HG02798 (cell line): ENCODE results near the gene ARL4C.

ENCODE experiments used
- ATAC-seq: cut with Tn5 transposase; IDR thresholded peaks from one replicate; pipeline ENCODE4 v1.9.1; 2021; ENCODE audit warnings: mild to moderate bottlenecking; ENCODE audit not compliant: unreplicated experiment, poor library complexity

The ARL4C gene

DNA sequence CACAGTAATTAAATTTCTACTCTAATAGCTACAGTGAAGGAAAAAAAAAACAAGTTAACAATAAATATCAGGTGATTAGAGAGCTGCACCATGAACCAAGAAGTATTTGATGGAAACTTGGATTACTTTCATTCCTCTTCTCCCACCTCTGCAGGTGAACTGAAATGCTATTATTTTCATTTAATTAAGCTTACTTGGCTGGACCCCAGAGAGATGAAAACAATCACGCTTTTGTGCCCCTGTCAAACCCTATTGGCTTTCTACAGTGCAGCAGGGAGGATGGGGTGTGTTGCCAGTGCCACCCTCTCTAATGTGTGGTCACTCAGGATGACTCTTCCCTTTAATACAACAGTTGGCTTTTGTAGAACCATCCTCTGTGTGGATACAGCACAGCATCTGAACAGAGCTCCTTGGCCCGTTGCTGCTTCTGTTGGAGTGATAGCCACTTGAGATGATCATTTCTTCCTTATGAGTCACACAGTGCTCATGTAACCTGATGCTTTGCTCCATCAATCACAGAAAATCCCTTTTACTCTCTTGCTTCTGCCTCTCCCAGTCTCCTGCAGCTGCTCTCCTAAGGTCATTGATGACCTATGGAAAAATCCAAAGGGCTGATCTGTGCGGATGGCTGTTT is 5.5 kb upstream of the ARL4C start:
- ATAC-seq = no peak

DNA sequence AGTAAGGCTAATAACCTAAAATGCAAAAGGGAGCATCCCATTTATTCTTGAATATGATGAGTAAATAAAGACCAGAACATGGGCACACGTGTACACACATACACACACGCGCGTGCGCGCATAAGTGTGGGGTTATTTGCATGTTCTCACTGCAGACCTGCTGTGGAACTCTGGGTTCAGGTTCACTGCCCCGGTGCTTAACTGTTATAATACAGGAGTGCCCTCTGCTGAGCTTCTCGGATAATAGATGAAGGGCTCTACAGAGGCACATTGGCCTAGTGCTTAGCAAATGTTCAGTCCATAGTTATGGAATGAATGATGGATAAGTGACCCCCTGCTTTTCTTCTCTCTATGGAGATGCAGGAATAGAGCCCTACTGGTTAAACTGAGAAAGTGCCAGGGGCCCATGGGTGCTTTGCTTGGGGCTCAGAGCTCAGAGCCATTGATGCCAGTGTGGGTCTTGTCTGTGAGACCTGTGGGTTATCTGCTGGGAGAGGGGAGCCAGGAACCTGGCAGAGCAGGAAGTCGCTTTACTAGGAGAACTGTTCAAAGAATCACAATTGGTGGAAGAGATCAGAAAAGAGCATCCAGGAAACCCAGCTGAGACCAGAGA is 3.6 kb upstream of the ARL4C start:
- peak; percentile 56 for ATAC-seq

DNA sequence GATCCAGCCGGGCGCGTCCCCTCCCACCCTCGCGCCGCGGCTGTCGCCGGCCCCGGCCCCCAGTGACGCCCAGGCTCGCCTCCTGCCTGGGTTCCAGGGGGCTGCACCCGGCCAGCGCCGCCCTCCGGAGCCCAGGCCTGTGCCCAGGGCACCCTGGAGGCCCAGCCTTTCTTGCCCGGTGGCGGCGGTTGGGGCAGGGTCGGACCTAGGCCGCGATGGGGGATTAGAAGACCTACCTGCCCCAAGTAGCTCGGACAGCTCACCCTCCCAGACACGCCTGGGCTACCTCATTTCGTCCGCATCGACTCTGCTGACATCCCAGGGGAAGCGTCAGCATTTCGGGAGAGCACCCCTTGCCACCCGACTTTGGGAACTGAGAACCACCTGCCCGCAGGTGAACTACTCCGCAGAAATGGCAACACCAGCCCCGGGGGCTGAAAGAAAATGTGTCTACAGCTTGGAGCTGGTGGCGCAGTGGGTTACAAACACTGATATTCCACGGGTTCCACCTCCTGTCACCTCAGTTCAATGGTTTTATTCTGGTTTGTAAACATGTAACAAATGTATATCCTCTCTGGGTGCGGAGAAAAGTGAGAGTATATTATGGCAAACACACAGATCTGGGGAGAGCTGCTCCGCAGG is 834 bp upstream of the ARL4C start:
- ATAC-seq = no peak

DNA sequence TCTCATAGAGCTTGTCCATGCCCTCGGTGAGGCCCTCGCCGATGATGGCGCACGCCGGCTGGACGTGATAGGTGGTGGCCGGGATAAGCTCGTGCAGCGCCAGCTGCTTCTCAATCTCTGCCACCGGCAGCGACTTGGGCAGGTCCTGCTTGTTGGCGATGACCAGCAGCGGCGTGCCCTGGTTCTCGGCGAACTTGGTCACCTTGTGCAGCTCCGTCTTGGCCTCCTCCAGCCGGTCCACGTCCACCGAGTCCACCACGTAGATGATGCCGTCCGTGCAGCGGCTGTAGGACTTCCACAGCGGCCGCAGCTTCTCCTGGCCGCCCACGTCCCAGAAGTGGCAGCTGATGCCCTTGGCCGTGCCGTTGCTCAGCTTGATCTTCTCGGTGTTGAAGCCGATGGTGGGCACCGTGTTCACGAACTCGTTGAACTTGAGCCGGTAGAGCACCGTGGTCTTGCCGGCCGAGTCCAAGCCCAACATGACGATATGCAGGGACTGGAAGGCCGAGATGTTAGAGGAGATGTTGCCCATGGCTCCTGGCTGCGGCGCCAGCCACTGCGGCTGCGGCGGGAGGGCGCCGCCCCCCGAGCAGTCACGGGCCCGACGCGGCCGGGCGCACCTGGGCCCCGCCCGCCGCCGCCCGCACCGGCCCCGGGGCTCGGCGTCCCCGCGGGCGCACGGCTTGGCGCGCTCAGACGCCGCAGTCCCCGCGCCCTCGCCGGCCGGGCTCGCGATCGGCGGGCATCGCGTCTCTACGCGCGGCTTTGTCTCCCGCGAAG is 636 bp downstream of the ARL4C start:
- peak; percentile 63 for ATAC-seq

DNA sequence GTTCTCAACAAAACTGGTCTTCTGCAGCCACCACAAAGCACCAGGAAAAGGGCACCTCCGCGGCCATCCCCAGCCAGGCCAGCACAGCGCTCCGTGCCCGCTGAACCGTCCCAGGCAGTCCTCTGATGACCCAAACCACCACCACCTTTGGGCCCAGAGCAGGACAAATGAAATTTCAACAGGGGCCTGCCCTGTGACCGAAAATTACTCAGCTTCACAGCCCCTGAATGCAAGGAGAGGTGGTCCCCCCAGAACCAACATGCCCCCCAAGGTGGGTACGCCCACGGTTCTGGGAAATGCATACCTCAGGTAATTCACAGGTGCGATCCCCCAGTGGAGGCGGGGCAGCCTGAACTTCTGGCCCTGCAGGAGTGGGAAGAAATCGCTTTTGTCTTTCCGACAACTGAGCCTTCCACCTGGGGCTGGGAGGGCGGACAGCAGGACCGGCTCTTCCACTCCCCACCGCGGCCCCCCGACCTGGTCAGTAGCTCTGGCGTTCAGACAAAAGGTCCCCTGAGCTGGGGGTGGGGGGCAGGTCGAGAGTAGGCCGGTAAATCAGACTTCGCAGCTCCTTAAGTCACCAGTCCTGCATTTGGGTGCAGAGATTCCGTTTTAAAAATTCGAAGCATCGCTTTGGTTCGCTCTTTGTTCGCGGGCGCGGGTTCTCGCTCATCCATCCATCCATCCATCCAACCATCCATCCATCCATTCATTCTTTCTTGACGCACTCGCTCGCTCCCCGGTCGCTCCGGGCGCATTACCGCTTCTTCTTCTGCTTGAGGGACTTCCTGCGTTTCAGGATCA is 1.4 kb downstream of the ARL4C start:
- ATAC-seq = no peak

DNA sequence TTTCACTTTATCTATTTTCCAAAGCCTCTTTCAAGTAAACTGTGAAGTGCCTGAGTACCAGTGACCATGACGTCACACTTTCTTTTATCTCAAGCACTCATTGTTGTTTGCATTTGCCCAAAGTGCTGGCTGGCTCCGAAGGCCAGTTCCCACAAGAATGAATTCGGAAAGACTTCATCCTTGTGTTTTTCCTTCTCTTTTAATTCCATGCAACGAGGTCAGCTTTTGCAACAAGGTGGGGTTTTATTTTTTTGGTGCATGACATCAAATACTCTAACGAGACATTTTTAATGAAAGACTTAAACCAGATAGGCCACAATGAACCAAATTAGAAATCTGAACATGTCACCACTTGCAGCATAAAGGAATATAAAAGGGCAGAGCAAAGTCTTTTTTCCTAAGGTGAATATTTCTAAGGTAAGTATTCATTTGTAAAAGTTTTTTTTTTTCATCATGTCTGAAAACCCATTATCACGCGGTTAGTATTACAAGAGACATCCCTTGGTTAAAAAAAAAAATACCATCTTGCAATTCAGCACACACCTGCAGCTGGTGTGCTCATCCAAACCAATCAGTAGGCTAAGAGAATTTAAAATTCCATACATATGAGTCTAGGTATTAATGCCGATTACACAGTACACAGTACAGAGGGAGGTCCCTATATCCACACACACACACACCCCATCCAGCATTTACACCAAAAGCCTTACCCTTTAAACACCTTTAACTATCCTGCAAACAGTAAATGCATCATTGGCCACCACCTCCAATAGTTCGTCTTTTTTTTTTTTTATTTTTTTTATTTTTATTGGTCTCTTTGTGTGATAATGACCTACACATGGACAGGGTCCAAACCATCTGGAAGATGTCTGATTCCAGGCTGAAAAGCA is 2.3 kb downstream of the ARL4C start:
- no peak for ATAC-seq

DNA sequence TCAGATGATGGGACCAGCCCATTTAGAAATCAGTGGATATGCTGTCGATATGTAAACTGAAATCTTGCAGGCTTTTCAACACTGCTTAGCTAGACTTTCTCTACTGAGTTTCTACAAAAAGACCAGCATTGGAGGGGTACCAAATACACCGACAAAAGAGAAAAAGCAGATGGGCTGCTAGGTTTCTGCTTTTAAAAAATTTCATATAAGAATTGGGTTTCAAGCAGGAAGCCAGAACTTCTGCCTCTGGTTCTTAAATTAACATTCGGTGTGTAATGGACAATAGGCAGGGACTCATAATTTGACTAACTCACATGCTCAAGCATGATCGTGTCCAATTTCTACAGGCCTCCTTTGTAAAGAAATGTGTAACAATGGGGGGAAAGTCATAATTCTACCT is 3.1 kb downstream of the ARL4C start:
- ATAC-seq = no peak

DNA sequence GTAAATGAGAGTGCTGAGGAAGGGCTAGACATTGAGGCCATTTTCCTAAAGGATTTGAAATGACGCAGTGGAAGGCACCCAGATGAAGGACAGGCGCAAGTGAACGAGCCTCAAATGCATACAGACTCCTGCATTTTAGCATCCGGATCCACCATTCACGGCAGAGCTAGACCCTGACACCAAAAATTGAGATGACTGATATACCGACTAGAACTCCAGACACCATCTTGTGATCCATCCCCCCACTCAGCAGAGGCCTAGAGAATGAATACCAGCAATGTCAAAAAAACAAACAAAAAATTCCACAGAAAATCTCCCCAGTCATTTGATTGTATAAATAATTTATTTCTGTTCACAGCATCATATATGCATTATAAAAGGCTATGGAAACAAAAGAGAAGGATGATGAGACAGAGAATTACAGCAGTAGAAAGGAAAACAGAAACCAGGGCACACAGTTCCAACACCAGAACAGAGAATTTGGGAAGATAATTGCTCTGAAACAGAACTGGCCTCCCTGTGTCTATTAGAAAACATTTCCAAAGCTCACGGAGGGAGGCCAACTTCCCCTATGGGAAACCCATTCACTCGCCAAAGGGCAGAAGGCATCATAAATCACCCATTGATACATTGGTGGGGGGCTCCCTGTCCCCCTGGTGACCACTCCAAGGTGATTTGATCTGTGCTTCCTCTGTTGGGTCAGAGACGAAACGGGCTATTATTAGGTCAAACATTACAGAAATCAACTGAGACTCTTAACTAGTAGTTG is 4.0 kb downstream of the ARL4C start:
- ATAC-seq = no peak

DNA sequence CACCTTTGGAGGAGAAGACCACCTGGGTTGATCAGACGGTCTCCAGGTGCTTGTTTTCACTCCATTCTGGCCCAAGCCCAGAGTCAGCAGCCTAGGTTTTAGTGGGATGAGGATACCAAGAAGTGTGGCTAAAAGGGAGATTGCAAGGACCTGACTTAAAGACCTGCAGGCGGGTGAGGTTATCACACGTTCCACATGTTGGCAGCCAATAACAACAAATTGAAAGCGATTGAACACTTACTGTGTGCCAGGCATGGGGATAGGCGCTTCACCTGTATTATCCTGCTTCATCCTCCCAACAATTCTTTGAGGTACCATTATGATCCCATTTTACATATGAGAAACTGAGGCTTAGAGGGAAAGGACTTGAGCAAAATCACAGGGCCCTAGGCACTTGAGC is 5.0 kb downstream of the ARL4C start:
- ATAC-seq = no peak

DNA sequence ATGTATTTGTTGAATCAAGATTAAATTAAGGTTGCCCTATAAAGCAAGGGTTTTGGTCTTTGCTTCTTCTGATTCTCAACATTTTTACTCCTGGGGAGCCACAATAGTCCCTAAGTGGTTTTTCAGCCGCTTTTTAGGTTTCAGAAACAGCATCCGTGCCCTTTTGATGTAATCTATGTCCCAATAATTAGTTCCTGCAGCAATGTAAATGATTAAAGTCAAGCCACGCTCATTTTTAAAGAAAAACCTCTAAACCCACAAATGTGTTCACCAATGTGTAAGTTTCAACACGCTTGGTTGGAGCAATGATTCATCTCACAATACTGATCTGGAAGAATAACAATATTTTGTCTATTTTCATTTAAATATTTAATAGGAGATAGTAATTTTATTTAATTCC is 5.6 kb downstream of the ARL4C start:
- ATAC-seq = no peak

DNA sequence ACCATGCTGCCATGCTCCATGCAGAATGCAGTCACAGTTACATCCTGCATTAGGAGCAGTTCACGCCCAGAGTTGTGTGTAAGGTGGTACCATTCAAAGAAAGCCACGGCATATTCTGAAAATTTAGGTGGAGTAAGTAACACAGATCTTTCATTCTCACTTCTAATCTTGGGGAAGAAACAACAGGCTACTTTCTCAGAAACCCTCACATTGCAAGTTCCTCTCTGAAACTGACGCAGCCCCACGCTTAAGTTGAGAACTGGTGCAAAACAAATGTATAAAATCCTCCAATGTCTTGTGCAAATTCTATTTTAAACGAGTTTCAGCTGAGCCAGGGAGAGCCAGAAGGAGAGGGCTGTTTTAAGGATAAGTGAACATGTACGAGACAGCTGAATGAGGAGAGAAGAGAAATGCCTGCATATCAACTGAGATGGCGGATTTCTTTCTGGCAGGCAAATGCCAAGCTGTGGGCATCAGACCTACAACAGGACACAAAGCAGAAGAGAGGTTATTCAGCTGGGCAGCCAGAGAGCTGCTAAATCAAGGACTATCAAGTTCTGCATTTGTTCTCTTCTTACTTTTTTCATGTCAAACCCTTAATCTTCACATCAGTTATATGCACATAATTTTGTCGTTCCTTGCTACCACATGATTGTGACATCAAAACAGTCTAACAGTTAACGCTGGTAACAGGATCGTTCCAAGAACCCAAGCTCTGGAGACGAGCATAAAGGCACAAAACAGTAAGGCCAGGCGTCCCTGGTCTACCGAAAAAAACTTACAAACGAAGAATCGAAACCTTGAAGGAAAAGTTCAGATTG is 6.4 kb downstream of the ARL4C start:
- ATAC-seq = peak; percentile 38

DNA sequence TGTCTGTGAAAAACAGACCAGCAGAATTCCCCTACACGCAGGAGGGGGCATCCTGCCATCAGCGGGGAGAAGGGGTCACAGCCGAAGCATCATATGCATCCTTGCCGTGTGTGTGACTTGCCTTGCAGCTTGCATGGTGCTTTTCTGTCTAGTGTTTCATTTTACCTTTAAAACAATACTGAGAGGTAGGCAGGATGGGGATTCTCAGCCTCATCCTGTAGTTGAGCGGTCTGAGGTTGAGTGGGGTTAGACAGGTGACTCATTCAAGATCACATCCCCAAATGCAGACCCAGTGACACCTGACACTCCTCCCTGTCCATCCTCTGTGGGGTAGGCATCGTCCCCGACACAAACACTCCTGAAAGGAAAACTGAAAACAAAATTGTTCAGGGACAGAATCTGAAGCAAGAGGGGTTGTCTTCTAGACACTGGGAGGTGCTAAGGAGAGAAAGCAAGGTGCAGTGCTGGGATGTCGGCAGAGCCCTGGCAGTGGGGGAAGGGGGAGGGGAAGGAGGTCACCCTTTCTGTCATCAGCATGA is 7.9 kb downstream of the ARL4C start:
- ATAC-seq = peak; percentile 73

DNA sequence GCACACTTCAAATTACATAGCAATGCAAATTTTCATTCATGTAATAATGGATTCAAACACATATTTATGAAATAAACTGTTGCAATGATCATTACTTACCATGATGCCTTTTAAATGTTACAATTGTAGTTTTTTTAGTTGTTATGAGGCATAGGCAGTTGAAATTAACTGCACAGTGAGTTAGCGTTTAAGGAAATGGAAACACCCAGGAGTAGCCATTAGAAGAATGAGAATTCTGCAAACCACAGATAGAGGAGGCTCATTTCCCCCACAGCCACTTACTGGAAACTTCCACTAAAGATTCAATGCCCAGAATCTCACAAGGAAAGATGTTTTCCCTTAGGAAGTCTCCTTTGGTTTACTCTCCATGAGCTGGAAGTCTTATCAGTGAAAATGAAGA is 8.4 kb downstream of the ARL4C start:
- ATAC-seq = no peak

DNA sequence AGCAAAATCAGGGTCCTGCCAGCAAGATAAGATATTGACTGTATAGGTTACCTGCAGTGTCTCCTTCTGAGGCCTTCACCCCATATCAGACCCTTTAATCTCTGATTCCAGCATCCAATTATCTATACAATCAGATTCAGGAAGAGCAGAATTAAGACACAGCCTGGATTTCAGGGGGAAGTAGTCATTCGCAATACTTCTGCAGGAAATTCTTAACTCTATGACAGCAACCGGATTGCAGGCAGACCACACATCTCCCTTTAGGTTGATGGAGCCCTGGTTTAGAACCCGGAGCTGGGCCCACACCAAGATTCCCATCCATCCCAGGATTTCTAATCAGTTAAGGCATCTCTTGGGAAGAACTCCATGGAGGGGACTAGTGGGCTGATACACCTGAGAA is 9.5 kb downstream of the ARL4C start:
- no peak for ATAC-seq

DNA sequence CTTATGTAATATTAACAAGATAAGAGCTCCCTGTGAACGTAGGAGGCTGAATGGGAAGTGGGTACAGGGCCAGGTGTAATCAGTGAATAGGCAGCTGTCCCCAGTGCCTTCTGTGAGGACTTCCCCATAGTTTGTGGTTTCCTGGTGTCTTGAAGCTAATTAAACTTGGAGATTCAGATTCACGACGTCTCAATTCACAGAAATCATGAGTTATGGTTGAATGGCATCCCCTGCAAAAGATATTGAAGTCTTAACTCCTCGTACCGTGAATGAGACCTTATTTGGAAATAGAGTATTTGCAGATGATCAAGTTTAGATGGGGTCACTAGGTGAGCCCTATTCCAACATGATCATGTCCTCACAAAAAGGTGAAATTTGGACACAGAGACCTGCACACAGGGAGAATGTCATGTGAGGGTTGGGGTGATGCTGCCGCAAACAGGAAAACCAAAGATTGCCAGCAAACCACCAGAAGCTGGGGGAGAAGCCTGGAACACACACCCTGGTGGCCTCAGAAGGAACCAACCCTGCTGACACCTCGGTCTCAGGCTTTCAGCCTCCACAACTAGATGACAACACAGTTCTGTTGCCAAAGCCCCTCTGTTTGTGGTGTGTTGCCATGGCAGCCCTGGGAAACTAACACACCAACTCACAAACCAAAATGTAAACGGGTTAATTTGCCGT is 13.2 kb downstream of the ARL4C start:
- peak; percentile 49 for ATAC-seq

DNA sequence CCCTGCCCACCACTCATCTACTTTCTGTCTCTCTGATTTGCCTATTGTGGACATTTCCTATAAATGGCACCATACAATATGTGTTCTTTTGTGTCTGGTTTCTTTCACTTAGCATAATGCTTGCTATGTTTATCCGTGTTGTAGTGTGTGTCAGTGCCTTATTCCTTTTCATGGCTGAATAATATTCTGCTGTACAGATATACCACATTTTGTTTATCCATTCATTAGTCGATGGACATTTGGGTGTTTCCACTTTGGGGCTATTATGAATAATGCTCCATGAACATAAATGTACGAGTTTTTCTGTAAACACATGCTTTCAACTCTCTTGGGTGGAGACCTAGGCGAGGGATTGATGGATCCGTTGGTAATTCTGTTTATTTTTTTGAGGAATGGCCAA is 15.6 kb downstream of the ARL4C start:
- ATAC-seq = no peak

DNA sequence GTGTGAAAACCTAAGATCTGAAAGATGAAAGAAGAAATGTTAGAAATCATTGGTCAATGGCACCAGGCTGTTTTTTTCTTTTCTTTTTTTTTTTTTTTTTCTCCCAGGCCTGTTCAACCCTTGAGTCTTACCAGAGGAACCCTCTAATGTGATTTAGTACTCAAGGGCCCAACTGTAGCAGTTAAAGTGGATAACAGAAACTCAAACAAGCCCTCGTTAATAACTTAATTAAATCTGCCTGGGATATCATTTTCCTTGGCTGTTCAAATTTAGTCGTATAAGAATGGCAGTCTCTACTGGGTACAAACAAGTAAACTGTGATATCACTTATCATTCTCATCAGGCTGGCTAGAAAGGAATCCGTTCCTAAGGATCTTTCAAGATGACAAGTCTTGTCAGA is 16.5 kb downstream of the ARL4C start:
- no peak for ATAC-seq
